ENCODE measurements around the gene CHL1. TPM values are rescaled to one million over a fixed set of nuclear protein-coding genes. Genes with fewer than 3 reads are reported as not detected.

Gene CHL1
- total RNA-seq, 1 experiment from 2014 or later = not detected

DNA sequence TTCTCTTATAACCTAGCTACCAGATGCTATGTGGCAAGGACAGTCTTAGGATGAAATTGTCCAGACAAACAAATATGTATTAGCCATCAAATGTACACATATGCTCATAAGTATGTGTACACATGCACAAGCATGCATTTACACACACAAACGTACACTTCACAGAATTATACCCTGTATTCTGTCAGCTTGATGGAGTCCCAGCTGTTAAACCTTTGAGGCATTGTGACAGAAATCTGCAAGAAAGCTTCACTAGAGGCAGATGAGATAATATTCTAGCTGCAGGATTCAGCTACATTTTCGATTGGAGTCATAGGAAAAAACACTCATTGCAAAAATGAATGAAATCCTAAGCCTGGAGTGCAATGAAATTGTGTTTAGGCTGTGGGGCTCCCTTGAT is 110.6 kb downstream of the CHL1 start:
- intact Hi-C loops (cut with micrococcal nuclease; ENCODE audit: unreplicated experiment) = no loop called here
- H3K27me3 ChIP-seq (replicated peaks; ENCODE audit: control insufficient read depth, insufficient read depth, low read length) = no peaks in the 10 kb centered on the region
- no peaks in the 10 kb centered on the region for H3K36me3 ChIP-seq (ENCODE audit: control insufficient read depth, insufficient read depth, low read length)
- POLR2A ChIA-PET = no interaction called here
- Mint-ChIP-seq H3K27me3 (ENCODE audit: insufficient read depth, unreplicated experiment) (peaks cover 7% of the 10 kb centered on the region), H3K36me3 (ENCODE audit: insufficient read depth, unreplicated experiment) (no peaks in the 10 kb centered on the region), H3K4me1 (ENCODE audit: low read depth, unreplicated experiment) (no peaks in the 10 kb centered on the region), H3K4me3 (ENCODE audit: unreplicated experiment) (no peak overlapping the region), H3K27ac (ENCODE audit: unreplicated experiment) (no peak overlapping the region), H3K9me3 (ENCODE audit: unreplicated experiment) (no peaks in the 10 kb centered on the region)
- no peaks in the 10 kb centered on the region for H3K9me3 ChIP-seq
- H3K4me1 ChIP-seq = no peaks in the 10 kb centered on the region
- CTCF ChIA-PET = no interaction called here
- TF ChIP-seq, protein P1, sequence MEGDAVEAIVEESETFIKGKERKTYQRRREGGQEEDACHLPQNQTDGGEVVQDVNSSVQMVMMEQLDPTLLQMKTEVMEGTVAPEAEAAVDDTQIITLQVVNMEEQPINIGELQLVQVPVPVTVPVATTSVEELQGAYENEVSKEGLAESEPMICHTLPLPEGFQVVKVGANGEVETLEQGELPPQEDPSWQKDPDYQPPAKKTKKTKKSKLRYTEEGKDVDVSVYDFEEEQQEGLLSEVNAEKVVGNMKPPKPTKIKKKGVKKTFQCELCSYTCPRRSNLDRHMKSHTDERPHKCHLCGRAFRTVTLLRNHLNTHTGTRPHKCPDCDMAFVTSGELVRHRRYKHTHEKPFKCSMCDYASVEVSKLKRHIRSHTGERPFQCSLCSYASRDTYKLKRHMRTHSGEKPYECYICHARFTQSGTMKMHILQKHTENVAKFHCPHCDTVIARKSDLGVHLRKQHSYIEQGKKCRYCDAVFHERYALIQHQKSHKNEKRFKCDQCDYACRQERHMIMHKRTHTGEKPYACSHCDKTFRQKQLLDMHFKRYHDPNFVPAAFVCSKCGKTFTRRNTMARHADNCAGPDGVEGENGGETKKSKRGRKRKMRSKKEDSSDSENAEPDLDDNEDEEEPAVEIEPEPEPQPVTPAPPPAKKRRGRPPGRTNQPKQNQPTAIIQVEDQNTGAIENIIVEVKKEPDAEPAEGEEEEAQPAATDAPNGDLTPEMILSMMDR (IDR thresholded peaks at IDR 0.05; ENCODE audit: insufficient read depth in 1 of 2, low read depth in 1 of 2, low read length in 1 of 2, severe bottlenecking in 1 of 2, unreplicated experiment in 1 of 2) = no peak
- no peak for DNase-seq
- no TSS peak for BruUV-seq (replicated peaks)
- no peak overlapping the region for H3K4me3 ChIP-seq (ENCODE audit: low read depth, low read length)

- Mint-ChIP-seq H3K4me3 (ENCODE audit: unreplicated experiment) (no peak overlapping the region), H3K4me1 (ENCODE audit: low read depth, unreplicated experiment) (no peaks in the 10 kb centered on the region), H3K27ac (ENCODE audit: unreplicated experiment) (no peak overlapping the region), H3K27me3 (ENCODE audit: insufficient read depth, unreplicated experiment) (peaks cover 7% of the 10 kb centered on the region), H3K9me3 (ENCODE audit: unreplicated experiment) (no peaks in the 10 kb centered on the region), H3K36me3 (ENCODE audit: insufficient read depth, unreplicated experiment) (no peaks in the 10 kb centered on the region)
- Histone ChIP-seq H3K9me3 (no peaks in the 10 kb centered on the region), H3K4me3 (ENCODE audit: low read depth, low read length) (no peak overlapping the region), H3K36me3 (ENCODE audit: control insufficient read depth, insufficient read depth, low read length) (no peaks in the 10 kb centered on the region), H3K27me3 (replicated peaks; ENCODE audit: control insufficient read depth, insufficient read depth, low read length) (no peaks in the 10 kb centered on the region), H3K4me1 (no peaks in the 10 kb centered on the region)
- DNase-seq = no peak
- no TSS peak for BruUV-seq (replicated peaks)
- CTCF ChIA-PET = no interaction called here
- TF ChIP-seq, protein P1 (IDR thresholded peaks at IDR 0.05; ENCODE audit: insufficient read depth in 1 of 2, low read depth in 1 of 2, low read length in 1 of 2, severe bottlenecking in 1 of 2, unreplicated experiment in 1 of 2) = no peak
- intact Hi-C loops (cut with micrococcal nuclease; ENCODE audit: unreplicated experiment) = no loop called here
- POLR2A ChIA-PET = no interaction called here
Measured at GRCh38 chr3:308597-309321, 112.2 kb downstream of the CHL1 start.

DNA sequence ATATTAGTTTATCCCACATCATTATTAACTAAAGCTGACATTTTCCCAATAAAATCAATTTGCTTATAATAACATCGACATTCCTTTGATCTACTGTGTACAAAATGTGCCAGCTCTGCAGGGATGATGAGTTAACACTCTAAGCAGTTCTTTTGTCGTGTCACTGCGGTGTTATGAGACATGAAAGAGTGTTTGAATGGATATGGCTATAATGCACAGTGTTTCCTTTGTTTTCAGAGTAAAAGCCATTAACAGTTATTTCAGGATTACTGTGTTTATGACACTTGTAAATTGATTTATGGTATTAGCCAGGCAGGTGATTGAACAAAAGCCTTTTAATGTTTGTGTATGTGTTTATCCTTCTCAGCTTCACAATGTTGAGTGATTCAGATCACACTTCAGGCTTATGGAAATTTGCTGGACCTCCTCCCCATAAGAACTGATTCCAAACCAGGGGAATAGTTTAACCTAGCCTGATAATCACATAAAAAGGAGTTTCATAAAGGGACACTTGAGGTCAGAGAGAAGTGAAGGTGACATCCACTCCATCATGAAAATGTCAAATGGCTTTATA is 115.7 kb downstream of the CHL1 start:
- H3K36me3 ChIP-seq (ENCODE audit: control insufficient read depth, insufficient read depth, low read length) = no peaks in the 10 kb centered on the region
- Mint-ChIP-seq H3K4me1 (ENCODE audit: low read depth, unreplicated experiment) (no peaks in the 10 kb centered on the region), H3K9me3 (ENCODE audit: unreplicated experiment) (no peaks in the 10 kb centered on the region), H3K4me3 (ENCODE audit: unreplicated experiment) (no peak overlapping the region), H3K36me3 (ENCODE audit: insufficient read depth, unreplicated experiment) (no peaks in the 10 kb centered on the region), H3K27ac (ENCODE audit: unreplicated experiment) (no peak overlapping the region), H3K27me3 (ENCODE audit: insufficient read depth, unreplicated experiment) (peaks cover 4% of the 10 kb centered on the region)
- POLR2A ChIA-PET = no interaction called here
- H3K9me3 ChIP-seq = no peaks in the 10 kb centered on the region
- CTCF ChIA-PET = interaction anchor here (1.0 kb wide), 1 partner anchor 42 kb away, joined by 4 read pairs; no protein-coding TSS in a partner anchor
- H3K4me1 ChIP-seq = no peaks in the 10 kb centered on the region
- no peaks in the 10 kb centered on the region for H3K27me3 ChIP-seq (replicated peaks; ENCODE audit: control insufficient read depth, insufficient read depth, low read length)
- no peak overlapping the region for H3K4me3 ChIP-seq (ENCODE audit: low read depth, low read length)
- no TSS peak for BruUV-seq (replicated peaks)
- intact Hi-C loops (cut with micrococcal nuclease; ENCODE audit: unreplicated experiment) = no loop called here
- TF ChIP-seq, protein P1 (IDR thresholded peaks at IDR 0.05; ENCODE audit: insufficient read depth in 1 of 2, low read depth in 1 of 2, low read length in 1 of 2, severe bottlenecking in 1 of 2, unreplicated experiment in 1 of 2) = no peak
- no peak for DNase-seq
